ENCODE measurements around the gene PLD4.

GRCh38 chr14:104887623-104888488, 36.8 kb upstream of the PLD4 start:
- TF ChIP-seq CTCF (IDR thresholded peaks at IDR 0.05) (no peak), POLR2A (IDR thresholded peaks at IDR 0.05) (no peak), POLR2AphosphoS5 (IDR thresholded peaks at IDR 0.05) (no peak)
